ENCODE results near the gene CNEP1R1. TPM values are rescaled to one million over a fixed set of nuclear protein-coding genes. Genes with fewer than 3 reads are reported as not detected.
"Not testable (repeated sequence)": the region's sequence is repeated elsewhere in the genome, so short reads cannot be mapped to it uniquely, and the experiment has no call there.

CNEP1R1 gene
- total RNA-seq, 1 experiment from 2014 or later, result 15.6 TPM

DNA sequence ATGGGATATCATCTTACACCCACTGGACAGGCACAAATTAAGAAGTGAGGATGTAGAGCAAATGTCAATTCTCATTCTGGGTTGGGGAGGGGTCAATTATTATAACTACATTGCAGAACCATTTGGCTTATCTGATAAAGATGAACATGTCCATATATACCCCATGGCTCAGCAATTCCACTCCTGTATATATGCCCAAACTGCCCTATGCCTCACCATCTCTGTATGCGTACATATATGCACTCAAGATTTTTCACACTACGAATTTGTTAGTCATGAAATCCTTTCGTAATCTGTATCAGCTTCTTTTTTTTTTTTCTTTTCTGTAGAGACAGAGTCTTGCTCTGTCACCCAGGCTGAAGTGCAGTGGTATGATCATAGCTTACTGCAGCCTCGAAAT, 20.8 kb upstream of the CNEP1R1 start:
- Histone ChIP-seq H3K27me3 (ENCODE audit: control insufficient read depth, insufficient read depth, low read length) (no peaks in the 10 kb centered on the region), H3K36me3 (replicated peaks; ENCODE audit: control insufficient read depth, insufficient read depth, low read length) (no peaks in the 10 kb centered on the region), H3K4me3 (ENCODE audit: insufficient read depth, low read depth, low read length) (no peak overlapping the region)
- DNase-seq, result no peak

DNA sequence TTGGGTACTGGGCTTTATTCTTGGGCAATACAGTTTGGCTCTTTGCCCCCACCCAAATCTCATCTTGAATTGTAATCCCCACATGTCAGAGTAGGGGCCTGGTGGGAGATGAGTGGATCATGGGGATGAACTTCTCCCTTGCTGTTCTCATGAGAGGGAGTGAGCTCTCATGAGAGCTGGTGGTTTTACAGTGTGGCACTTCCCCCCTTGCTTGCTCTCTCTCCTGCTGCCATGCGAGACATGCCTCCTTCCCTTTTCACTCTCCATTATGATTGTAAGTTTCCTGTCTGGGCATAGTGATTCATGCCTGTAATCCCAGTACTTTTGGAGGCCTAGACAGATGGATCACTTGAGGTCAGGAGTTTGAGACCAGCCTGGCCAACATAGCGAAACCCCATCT, 18.1 kb upstream of the CNEP1R1 start:
- H3K27me3 ChIP-seq (ENCODE audit: control insufficient read depth, insufficient read depth, low read length), result no peaks in the 10 kb centered on the region
- no peaks in the 10 kb centered on the region for H3K36me3 ChIP-seq (replicated peaks; ENCODE audit: control insufficient read depth, insufficient read depth, low read length)
- no peak overlapping the region for H3K4me3 ChIP-seq (ENCODE audit: insufficient read depth, low read depth, low read length)
- DNase-seq, result no peak

DNA sequence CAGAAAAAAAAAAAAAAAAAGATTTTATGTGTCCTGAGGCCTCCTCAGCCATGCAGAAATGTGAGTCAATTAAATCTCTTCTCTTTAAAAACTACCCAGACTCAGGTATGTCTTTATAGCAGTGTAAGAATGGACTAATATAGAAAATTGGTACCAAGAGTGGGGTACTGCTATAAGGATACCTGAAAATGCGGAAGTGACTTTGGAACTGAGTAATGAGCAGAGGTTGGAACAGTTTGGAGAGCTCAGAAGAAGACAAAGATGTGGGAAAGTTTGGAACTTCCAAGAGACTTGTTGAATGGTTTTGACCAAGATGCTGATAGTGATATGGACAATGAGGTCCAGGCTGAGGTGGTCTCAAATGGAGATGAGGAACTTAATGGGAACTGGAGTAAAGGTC, 17.3 kb upstream of the CNEP1R1 start:
- H3K27me3 ChIP-seq (ENCODE audit: control insufficient read depth, insufficient read depth, low read length), result no peaks in the 10 kb centered on the region
- no peak for DNase-seq
- H3K36me3 ChIP-seq (replicated peaks; ENCODE audit: control insufficient read depth, insufficient read depth, low read length), result no peaks in the 10 kb centered on the region
- no peak overlapping the region for H3K4me3 ChIP-seq (ENCODE audit: insufficient read depth, low read depth, low read length)

DNA sequence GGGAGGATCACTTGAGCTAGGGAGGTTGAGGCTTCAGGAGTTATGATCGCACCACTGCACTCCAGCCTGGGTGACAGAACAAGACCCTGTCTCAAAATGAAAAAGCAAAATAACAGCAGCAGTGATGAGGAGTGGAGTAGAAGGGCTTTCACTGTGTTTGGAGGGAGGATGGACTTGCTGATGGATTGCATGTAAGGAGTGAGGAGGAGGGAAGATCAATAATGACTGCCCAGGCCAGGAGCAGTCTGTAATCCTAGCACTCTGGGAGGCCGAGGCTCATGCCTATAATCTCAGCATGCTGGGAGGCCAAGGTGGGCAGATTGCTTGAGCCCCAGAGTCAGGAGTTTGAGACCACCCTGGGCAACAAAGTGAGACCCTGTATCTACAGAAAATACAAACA, 14.8 kb upstream of the CNEP1R1 start:
- DNase-seq, result no peak
- H3K27me3 ChIP-seq (ENCODE audit: control insufficient read depth, insufficient read depth, low read length), result no peaks in the 10 kb centered on the region
- H3K36me3 ChIP-seq (replicated peaks; ENCODE audit: control insufficient read depth, insufficient read depth, low read length), result no peaks in the 10 kb centered on the region
- H3K4me3 ChIP-seq (ENCODE audit: insufficient read depth, low read depth, low read length), result no peak overlapping the region

DNA sequence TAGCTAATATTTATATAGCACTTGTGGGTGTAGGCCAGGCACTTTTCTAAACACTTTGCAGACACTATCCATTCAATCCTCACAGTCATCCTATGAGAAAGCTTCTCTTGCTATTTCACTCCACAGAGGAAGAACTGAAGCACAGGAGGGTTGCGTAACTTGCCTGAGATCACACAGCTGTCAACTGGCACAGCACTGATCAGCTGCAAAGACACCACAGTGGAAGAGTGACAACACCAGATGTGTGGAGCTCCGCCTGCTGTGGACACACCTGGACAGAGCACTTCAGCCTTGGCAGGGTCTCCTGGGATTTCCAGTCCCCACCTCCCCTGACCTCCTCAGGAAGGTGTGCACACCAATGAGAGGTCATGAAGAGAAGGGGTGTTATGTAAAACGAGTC, 13.3 kb upstream of the CNEP1R1 start:
- no peaks in the 10 kb centered on the region for H3K27me3 ChIP-seq (ENCODE audit: control insufficient read depth, insufficient read depth, low read length)
- no peak overlapping the region for H3K4me3 ChIP-seq (ENCODE audit: insufficient read depth, low read depth, low read length)
- no peak for DNase-seq
- H3K36me3 ChIP-seq (replicated peaks; ENCODE audit: control insufficient read depth, insufficient read depth, low read length), result no peaks in the 10 kb centered on the region

DNA sequence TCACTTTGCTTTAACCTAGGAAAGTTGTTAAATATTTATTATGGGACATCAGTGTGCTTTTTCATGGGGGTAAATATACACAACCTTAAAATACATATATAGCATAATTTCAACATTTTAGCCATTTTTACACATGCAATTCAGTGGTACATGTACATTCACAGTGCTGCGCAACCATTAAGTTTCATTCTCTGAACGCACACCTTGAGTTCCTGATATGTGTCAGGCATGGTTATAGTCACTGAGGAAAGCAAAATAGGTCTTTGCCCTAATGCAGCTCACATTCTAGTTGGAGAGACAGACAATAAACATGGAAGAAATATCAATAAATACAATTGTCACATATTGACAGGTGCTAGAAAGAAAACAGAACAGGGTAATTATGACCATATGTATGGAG, 12.8 kb upstream of the CNEP1R1 start:
- Histone ChIP-seq H3K4me3 (ENCODE audit: insufficient read depth, low read depth, low read length) (no peak overlapping the region), H3K27me3 (ENCODE audit: control insufficient read depth, insufficient read depth, low read length) (no peaks in the 10 kb centered on the region), H3K36me3 (replicated peaks; ENCODE audit: control insufficient read depth, insufficient read depth, low read length) (no peaks in the 10 kb centered on the region)
- DNase-seq, result no peak

DNA sequence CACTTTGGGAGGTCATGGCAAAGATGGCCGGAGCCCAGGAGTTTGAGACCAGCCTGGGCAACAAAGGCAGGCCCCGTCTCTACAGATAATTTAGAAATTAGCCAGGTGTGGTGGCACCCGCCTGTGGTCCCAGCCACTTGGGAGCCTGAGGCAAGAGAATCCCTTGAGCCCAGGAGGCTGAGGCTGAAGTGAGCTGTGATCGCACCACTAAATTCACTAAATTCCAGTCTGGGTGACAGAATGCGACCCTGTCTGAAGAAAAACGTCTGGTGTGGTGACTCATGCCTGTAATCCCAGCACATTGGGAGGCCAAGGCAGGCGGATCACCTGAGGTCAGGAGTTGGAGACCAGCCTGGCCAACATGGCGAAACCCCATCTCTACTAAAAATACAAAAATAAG, 10.8 kb upstream of the CNEP1R1 start:
- DNase-seq; H3K4me3 ChIP-seq (ENCODE audit: insufficient read depth, low read depth, low read length); H3K36me3 ChIP-seq (replicated peaks; ENCODE audit: control insufficient read depth, insufficient read depth, low read length); H3K27me3 ChIP-seq (ENCODE audit: control insufficient read depth, insufficient read depth, low read length): not testable (repeated sequence)

DNA sequence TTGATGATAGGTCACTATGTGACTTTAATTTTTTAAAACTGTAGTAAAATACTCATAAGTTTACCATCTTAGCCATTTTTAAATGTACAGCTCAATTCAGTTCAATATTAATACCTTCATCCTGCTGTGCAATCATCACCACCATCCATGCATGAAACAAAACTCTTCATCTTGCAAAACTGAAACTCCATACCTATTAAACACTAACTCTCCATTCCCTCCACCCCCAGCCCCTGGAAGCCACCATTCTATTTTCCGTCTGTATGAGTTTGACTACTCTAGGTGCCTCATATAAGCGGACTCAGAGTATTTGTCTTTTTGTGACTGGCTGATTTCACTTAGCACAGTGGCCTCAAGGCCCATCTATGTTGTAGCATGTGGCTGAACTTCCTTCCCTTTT, 9.4 kb upstream of the CNEP1R1 start:
- DNase-seq, result no peak
- no peak overlapping the region for H3K4me3 ChIP-seq (ENCODE audit: insufficient read depth, low read depth, low read length)
- H3K36me3 ChIP-seq (replicated peaks; ENCODE audit: control insufficient read depth, insufficient read depth, low read length), result no peaks in the 10 kb centered on the region
- no peaks in the 10 kb centered on the region for H3K27me3 ChIP-seq (ENCODE audit: control insufficient read depth, insufficient read depth, low read length)

DNA sequence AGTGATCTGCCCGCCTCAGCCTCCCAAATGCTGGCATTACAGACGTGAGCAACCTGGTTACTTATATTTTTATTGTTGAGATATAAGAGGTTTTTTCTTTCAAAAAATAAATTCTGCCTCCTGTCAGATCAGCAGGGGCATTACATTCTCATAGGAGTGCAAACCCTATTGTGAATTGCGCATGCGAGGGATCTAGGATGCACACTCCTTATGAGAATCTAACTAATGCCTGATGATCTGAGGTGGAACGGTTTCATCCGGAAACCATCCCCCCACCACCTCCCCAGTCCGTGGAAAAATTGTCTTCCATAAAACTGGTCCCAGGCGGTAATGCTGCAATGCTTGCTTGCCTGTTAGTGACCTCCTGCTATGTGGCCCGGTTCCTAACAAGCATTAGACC, 7.5 kb upstream of the CNEP1R1 start:
- no peak for DNase-seq
- no peak overlapping the region for H3K4me3 ChIP-seq (ENCODE audit: insufficient read depth, low read depth, low read length)
- H3K36me3 ChIP-seq (replicated peaks; ENCODE audit: control insufficient read depth, insufficient read depth, low read length), result no peaks in the 10 kb centered on the region
- H3K27me3 ChIP-seq (ENCODE audit: control insufficient read depth, insufficient read depth, low read length), result no peaks in the 10 kb centered on the region

DNA sequence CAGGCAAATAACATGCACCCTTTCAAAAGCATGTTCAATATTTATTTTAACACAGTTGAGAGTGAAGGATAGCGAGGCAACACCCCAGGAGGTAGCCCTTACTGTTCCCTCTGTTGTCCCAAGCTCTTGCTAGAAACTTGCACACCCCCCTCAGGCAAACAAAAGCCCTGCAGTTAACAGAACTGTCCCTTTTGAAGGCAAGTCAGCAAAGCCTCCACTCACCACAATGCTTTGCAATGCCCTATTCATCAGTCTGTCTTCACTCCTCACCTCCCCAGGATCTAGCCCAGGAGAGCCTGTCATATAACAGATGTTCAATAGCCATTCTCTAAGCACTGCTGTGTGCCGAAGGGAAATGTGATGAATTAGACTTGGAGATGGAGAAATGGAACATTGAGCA, 3.5 kb upstream of the CNEP1R1 start:
- no peaks in the 10 kb centered on the region for H3K36me3 ChIP-seq (replicated peaks; ENCODE audit: control insufficient read depth, insufficient read depth, low read length)
- DNase-seq, result peak; percentile 55
- H3K4me3 ChIP-seq (ENCODE audit: insufficient read depth, low read depth, low read length), result no peak overlapping the region
- H3K27me3 ChIP-seq (ENCODE audit: control insufficient read depth, insufficient read depth, low read length), result no peaks in the 10 kb centered on the region

DNA sequence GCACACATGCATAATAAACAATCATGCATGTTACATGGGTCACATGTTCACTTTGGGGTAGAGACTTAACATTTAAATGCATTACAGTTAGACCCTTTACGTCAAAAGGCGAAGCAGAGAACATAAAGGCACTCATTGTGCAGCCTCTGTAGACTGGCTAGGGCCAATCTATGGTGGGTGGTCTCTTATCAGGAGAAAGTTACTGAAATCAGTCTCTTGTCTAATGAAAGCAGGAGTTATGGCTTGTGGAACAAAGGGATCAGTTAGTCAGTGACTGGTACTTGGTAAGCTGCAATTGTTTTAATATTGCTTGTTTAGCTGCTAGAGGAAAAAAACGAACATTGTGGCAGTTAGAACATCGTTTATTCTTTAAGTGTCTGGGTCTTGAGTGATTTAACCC, 1.4 kb upstream of the CNEP1R1 start:
- Histone ChIP-seq H3K4me3 (ENCODE audit: insufficient read depth, low read depth, low read length) (no peak overlapping the region), H3K27me3 (ENCODE audit: control insufficient read depth, insufficient read depth, low read length) (no peaks in the 10 kb centered on the region), H3K36me3 (replicated peaks; ENCODE audit: control insufficient read depth, insufficient read depth, low read length) (no peaks in the 10 kb centered on the region)
- no peak for DNase-seq

DNA sequence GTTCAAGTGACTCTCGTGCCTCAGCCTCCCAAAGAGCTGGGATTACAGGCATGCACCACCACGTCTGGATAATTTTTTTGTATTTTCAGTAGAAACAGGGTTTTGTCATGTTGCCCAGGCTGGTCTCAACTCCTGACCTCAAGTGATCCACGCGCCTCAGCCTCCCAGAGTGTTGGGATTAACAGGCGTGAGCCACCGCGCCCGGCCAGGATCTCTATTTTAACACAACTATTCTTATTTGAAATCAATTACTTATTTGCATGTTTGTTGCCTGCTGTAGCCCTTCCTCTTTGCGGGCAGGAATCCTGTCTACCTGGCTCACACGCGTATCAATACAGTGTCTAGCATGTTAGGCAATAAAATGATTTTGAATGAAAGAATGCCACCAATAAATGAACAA, 818 bp upstream of the CNEP1R1 start:
- Histone ChIP-seq H3K27me3 (ENCODE audit: control insufficient read depth, insufficient read depth, low read length) (no peaks in the 10 kb centered on the region), H3K4me3 (ENCODE audit: insufficient read depth, low read depth, low read length) (no peak overlapping the region), H3K36me3 (replicated peaks; ENCODE audit: control insufficient read depth, insufficient read depth, low read length) (no peaks in the 10 kb centered on the region)
- DNase-seq, result no peak

DNA sequence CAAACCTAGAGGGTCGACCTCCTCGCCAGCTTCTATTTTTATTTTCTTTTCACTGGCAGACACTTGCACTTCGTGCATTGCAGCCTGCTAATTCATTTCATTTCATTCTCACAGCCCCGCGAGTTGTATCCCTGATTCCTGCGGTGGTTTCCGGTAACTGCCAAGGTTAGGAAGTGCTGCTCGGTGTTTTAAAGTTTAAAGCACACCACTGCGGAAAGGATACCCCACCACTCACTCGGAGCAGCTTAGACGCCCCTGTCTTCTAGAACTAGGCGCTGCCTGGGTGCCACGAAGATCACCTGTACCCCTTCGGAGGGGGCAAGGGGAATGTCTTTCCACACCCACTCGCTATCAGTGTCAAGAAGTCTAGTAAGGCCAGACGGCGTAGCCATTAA, 509 bp downstream of the CNEP1R1 start:
- H3K27me3 ChIP-seq (ENCODE audit: control insufficient read depth, insufficient read depth, low read length), result no peaks in the 10 kb centered on the region
- H3K36me3 ChIP-seq (replicated peaks; ENCODE audit: control insufficient read depth, insufficient read depth, low read length), result no peaks in the 10 kb centered on the region
- H3K4me3 ChIP-seq (ENCODE audit: insufficient read depth, low read depth, low read length), result peak overlapping the region; percentile 88
- DNase-seq, result no peak

DNA sequence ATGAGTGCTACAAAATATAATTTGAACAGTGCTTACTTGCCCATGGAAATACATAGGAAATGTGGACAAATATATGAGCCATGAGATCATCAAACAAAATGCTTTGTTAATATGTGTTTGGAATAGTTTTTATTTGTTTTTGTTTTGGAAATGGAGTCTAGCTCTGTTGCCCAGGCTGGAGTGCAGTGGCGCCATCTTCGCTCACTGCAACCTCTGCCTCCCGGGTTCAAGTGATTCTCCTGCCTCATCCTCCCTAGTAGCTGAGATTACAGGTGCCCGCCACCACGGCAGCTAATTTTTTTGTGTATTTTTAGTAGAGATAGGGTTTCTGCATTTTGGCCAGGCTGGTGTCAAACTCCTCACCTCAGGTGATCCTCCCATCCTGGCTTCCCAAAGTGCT, 2.8 kb downstream of the CNEP1R1 start:
- no peak for DNase-seq
- H3K36me3 ChIP-seq (replicated peaks; ENCODE audit: control insufficient read depth, insufficient read depth, low read length), result no peaks in the 10 kb centered on the region
- H3K27me3 ChIP-seq (ENCODE audit: control insufficient read depth, insufficient read depth, low read length), result no peaks in the 10 kb centered on the region
- no peak overlapping the region for H3K4me3 ChIP-seq (ENCODE audit: insufficient read depth, low read depth, low read length)

DNA sequence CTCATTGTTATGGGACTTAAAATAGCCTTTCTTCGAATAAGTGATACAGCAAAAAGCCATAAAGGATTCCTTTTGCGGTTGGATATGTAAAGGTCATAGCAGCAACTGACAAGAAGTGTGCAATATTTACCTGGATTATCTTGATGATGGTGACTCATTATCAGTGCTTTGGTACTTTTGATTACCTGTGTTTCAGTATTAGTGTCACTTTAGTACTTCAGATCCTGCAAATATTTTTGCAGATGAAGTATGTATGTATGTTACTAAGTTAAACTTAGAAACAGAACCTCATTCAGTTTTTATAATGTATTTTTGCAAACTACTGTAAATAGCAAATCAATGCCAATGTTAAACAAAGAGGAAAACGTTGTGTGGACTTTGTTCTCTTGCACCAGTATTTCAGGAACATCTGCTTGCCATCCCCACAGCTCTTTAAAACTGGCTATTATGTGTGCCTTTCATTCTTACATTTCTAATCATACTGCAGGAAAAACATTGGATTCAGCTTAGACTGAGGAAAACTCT, 10.5 kb downstream of the CNEP1R1 start:
- Histone ChIP-seq H3K36me3 (replicated peaks; ENCODE audit: control insufficient read depth, insufficient read depth, low read length) (peaks cover 3% of the 10 kb centered on the region), H3K27me3 (ENCODE audit: control insufficient read depth, insufficient read depth, low read length) (no peaks in the 10 kb centered on the region), H3K4me3 (ENCODE audit: insufficient read depth, low read depth, low read length) (no peak overlapping the region)
- no peak for DNase-seq

DNA sequence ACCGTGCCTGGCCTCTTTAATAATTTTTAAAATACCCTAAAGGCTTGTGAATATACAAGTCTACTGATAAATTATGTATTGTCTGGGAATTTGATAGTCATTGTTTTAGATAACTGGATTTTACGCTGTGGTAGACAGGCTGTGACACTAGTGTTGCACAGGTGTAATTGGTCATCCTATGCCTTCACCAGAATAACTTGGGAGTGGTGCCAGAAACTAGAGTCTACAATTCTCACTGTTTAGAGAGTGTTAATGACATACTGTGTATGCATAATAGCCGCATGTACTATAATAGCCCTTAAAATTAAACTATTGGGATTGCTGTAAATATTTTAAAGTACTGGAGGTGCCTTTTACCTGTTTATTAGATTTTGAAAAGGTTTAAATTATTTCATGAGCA, 11.4 kb downstream of the CNEP1R1 start:
- peaks cover 3% of the 10 kb centered on the region for H3K36me3 ChIP-seq (replicated peaks; ENCODE audit: control insufficient read depth, insufficient read depth, low read length)
- DNase-seq, result no peak

More for the DNA sequence above, 11.4 kb downstream of the CNEP1R1 start:
- no peaks in the 10 kb centered on the region for H3K27me3 ChIP-seq (ENCODE audit: control insufficient read depth, insufficient read depth, low read length)
- no peak overlapping the region for H3K4me3 ChIP-seq (ENCODE audit: insufficient read depth, low read depth, low read length)
